ENCODE data around the gene ARL14EPL.

GRCh38 chr5:116058346-116058936, 26.2 kb downstream of the ARL14EPL start:
- TF ChIP-seq CTCF (conservative IDR thresholded peaks at IDR 0.05; ENCODE audit: low read length) = no peak
- no peak for TF ChIP-seq EZH2phosphoT487 (IDR thresholded peaks at IDR 0.05; ENCODE audit: borderline replicate concordance, low read depth, low read length)

Measured in OCI-LY7 (cell line).